ENCODE measurements around the gene HECA.
"Not testable (repeated sequence)": the region's sequence is repeated elsewhere in the genome, so short reads cannot be mapped to it uniquely, and the experiment has no call there.

The HECA gene

DNA sequence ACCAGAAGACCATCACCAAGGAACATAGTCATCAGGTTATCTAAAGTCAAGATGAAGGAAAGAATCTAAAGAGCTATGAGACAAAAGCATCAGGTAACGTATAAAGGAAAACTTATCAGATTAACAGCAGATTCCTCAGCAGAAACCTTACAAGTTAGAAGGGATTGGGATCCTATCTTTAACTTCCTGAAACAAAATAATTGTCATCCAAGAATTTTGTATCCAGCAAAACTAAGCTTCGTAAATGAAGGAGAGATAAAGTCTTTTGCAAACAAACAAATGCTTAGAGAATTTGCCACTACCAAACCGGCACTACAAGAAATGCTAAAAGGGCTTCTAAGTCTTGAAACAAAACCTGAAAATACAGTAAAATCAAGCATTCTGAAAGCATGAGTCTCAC is 71.0 kb downstream of the HECA start:
- DNase-seq (ENCODE audit: low read depth in 2 of 2) = no peak

DNA sequence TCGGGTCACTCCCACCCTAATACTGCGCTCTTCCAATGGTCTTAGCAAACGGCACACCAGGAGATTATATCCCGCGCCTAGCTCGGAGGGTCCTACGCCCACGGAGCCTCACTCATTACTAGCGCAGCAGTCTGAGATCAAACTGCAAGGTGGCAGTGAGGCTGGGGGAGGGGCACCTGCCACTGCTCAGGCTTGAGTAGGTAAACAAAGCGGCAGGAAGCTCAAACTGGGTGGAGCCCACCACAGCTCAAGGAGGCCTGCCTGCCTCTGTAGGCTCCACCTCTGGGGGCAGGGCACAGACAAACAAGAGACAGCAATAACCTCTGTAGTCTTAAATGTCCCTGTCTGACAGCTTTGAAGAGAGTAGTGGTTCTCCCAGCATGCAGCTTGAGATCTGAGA is 75.9 kb downstream of the HECA start:
- not testable (repeated sequence) for DNase-seq (ENCODE audit: low read depth in 2 of 2)

DNA sequence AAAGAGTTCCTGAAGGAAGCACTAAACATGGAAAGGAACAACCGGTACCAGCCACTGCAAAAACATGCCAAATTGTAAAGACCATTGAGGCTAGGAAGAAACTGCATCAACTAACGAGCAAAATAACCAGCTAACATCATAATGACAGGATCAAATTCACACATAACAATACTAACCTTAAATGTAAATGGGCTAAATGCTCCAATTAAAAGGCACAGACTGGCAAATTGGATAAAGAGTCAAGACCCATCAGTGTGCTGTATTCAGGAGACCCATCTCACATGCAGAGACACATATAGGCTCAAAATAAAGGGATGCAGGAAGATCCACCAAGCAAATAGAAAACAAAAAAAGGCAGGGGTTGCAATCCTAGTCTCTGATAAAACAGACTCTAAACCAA is 77.6 kb downstream of the HECA start:
- DNase-seq (ENCODE audit: low read depth in 2 of 2) = not testable (repeated sequence)

GRCh38 chr6:139219271-139219729 is 84.4 kb downstream of the HECA start:
- peak; percentile 51 to 58 for DNase-seq (ENCODE audit: low read depth in 2 of 2)

- DNase-seq (ENCODE audit: low read depth in 2 of 2) = no peak
Measured at GRCh38 chr6:139219746-139220145, 84.9 kb downstream of the HECA start.

GRCh38 chr6:139228387-139228786 is 93.5 kb downstream of the HECA start:
- DNase-seq (ENCODE audit: low read depth in 2 of 2) = not testable (repeated sequence)

All from stimulated activated CD4-positive, alpha-beta T cell treated with anti-CD3 and anti-CD28 coated beads, Interleukin-1b, Interleukin-23, amount 100 ng/mL, for 4 hours (primary cell).